MM.1S (cell line): ENCODE measurements around the gene MOB3B.

ENCODE experiments used
- CTCF ChIP-seq: fragments of 300-600 bp; sonication (generic); IDR thresholded peaks from 2 replicates; pipeline ENCODE4 v1.5.1; 2016; ENCODE audit warnings: antibody characterized with exemption, low read length, mixed read lengths
- EZH2 ChIP-seq: fragments of 300-600 bp; sonication (generic); optimal IDR thresholded peaks from 2 replicates; pipeline ENCODE3; 2017; ENCODE audit warnings: low read depth, mild to moderate bottlenecking, antibody characterized with exemption, low read length, mixed read lengths
- EZH2phosphoT487 ChIP-seq: fragments of 300-600 bp; sonication (generic); IDR thresholded peaks from 2 replicates; pipeline ENCODE4 v1.6.1; 2018; ENCODE audit warnings: antibody characterized with exemption, low read length

GRCh38 chr9:27336126-27336525 lies 193.5 kb downstream of the MOB3B start:
- TF ChIP-seq CTCF, result no peak
- no peak for TF ChIP-seq EZH2phosphoT487
- TF ChIP-seq EZH2, result no peak
